Stimulated activated effector memory CD8-positive, alpha-beta T cell treated with anti-CD3 and anti-CD28 coated beads, Interleukin-12 subunit alpha, Interleukin-12 subunit beta, amount 100 ng/mL, for 72 hours (primary cell): ENCODE measurements around the gene SIX2.
A peak's percentile ranks its signal among the peaks of the same experiment; 100 is the strongest.

Experiments
- ATAC-seq: fragments of 150-1000 bp; cut with Tn5 transposase; 2 replicates; pipeline ENCODE4 v1.10.0; 2021
- DNase-seq, 2 donors: peaks; one replicate each; pipeline ENCODE4 v3.0.0; 2021 to 2022; ENCODE audit warnings: low spot score in 2 of 2
- H3K27ac Mint-ChIP-seq: one replicate; pipeline ENCODE4 v1.8.0; 2022; ENCODE audit warnings: mild to moderate bottlenecking, mixed read lengths
- H3K36me3 Mint-ChIP-seq: one replicate; pipeline ENCODE4 v1.8.0; 2022; ENCODE audit warnings: mild to moderate bottlenecking, mixed read lengths
- H3K4me1 Mint-ChIP-seq: one replicate; pipeline ENCODE4 v1.8.0; 2022; ENCODE audit warnings: mixed read lengths
- H3K4me3 Mint-ChIP-seq: one replicate; pipeline ENCODE4 v1.8.0; 2022; ENCODE audit warnings: mild to moderate bottlenecking, mixed read lengths
- H3K9me3 Mint-ChIP-seq: one replicate; pipeline ENCODE4 v1.8.0; 2022; ENCODE audit warnings: mixed read lengths

Gene SIX2

GRCh38 chr2:45030553-45030952 is 21.3 kb upstream of the SIX2 start:
- Mint-ChIP-seq H3K9me3 (no peaks in the 10 kb centered on the region), H3K4me1 (no peaks in the 10 kb centered on the region), H3K4me3 (no peak overlapping the region), H3K36me3 (no peaks in the 10 kb centered on the region), H3K27ac (no peak overlapping the region)
- ATAC-seq: no peak
- DNase-seq: no peak

- Mint-ChIP-seq H3K9me3 (no peaks in the 10 kb centered on the region), H3K27ac (no peak overlapping the region), H3K36me3 (no peaks in the 10 kb centered on the region), H3K4me1 (no peaks in the 10 kb centered on the region), H3K4me3 (no peak overlapping the region)
- no peak for DNase-seq
- no peak for ATAC-seq
These were observed 20.0 kb upstream of the SIX2 start for GRCh38 chr2:45029215-45029614.

- Mint-ChIP-seq H3K27ac (peak overlapping the region; percentile 26), H3K36me3 (no peaks in the 10 kb centered on the region), H3K9me3 (no peaks in the 10 kb centered on the region), H3K4me1 (no peaks in the 10 kb centered on the region), H3K4me3 (no peak overlapping the region)
- DNase-seq (no peak), ATAC-seq (no peak)
These were observed 19.0 kb upstream of the SIX2 start for GRCh38 chr2:45028276-45028675.

GRCh38 chr2:45026924-45027450 is 17.7 kb upstream of the SIX2 start:
- no peak for ATAC-seq
- H3K9me3 Mint-ChIP-seq: no peaks in the 10 kb centered on the region
- no peak overlapping the region for H3K27ac Mint-ChIP-seq
- H3K36me3 Mint-ChIP-seq: no peaks in the 10 kb centered on the region
- H3K4me3 Mint-ChIP-seq: no peak overlapping the region
- DNase-seq: no peak
- no peaks in the 10 kb centered on the region for H3K4me1 Mint-ChIP-seq

- no peaks in the 10 kb centered on the region for H3K4me1 Mint-ChIP-seq
- ATAC-seq (no peak), DNase-seq (no peak)
- no peak overlapping the region for H3K27ac Mint-ChIP-seq
- no peak overlapping the region for H3K4me3 Mint-ChIP-seq
- no peaks in the 10 kb centered on the region for H3K9me3 Mint-ChIP-seq
- H3K36me3 Mint-ChIP-seq: no peaks in the 10 kb centered on the region
These were observed 15.5 kb upstream of the SIX2 start for GRCh38 chr2:45024600-45025291.

- DNase-seq: no peak
- Mint-ChIP-seq H3K9me3 (no peaks in the 10 kb centered on the region), H3K4me3 (no peak overlapping the region), H3K27ac (no peak overlapping the region), H3K36me3 (no peaks in the 10 kb centered on the region), H3K4me1 (no peaks in the 10 kb centered on the region)
- no peak for ATAC-seq
These were observed 14.8 kb upstream of the SIX2 start for GRCh38 chr2:45024097-45024496.

GRCh38 chr2:45020439-45020838 is 11.2 kb upstream of the SIX2 start:
- Mint-ChIP-seq H3K36me3 (no peaks in the 10 kb centered on the region), H3K4me3 (no peak overlapping the region), H3K27ac (no peak overlapping the region), H3K4me1 (no peaks in the 10 kb centered on the region), H3K9me3 (no peaks in the 10 kb centered on the region)
- DNase-seq: no peak
- no peak for ATAC-seq

GRCh38 chr2:45018023-45018422 is 8.8 kb upstream of the SIX2 start:
- Mint-ChIP-seq H3K4me1 (peaks cover 7% of the 10 kb centered on the region), H3K9me3 (no peaks in the 10 kb centered on the region)

GRCh38 chr2:45014831-45015230 is 5.6 kb upstream of the SIX2 start:
- H3K4me3 Mint-ChIP-seq: peak overlapping the region; percentile 22

More at GRCh38 chr2:45018023-45018422, 8.8 kb upstream of the SIX2 start:
- DNase-seq (no peak), ATAC-seq (no peak)
- Mint-ChIP-seq H3K4me3 (no peak overlapping the region), H3K36me3 (no peaks in the 10 kb centered on the region), H3K27ac (no peak overlapping the region)

GRCh38 chr2:45014016-45014702 is 4.9 kb upstream of the SIX2 start:
- Mint-ChIP-seq H3K9me3 (no peaks in the 10 kb centered on the region), H3K36me3 (no peaks in the 10 kb centered on the region), H3K4me3 (peak overlapping the region; percentile 22), H3K27ac (no peak overlapping the region), H3K4me1 (peaks cover 12% of the 10 kb centered on the region)
- DNase-seq (no peak), ATAC-seq (peak; percentile 43)

More at GRCh38 chr2:45014831-45015230, 5.6 kb upstream of the SIX2 start:
- DNase-seq (no peak), ATAC-seq (no peak)
- Mint-ChIP-seq H3K27ac (no peak overlapping the region), H3K4me1 (peaks cover 12% of the 10 kb centered on the region), H3K36me3 (no peaks in the 10 kb centered on the region), H3K9me3 (no peaks in the 10 kb centered on the region)

GRCh38 chr2:45013229-45014015 is 4.2 kb upstream of the SIX2 start:
- Mint-ChIP-seq H3K4me3 (peak overlapping the region; percentile 30), H3K36me3 (no peaks in the 10 kb centered on the region), H3K27ac (no peak overlapping the region), H3K4me1 (peaks cover 12% of the 10 kb centered on the region), H3K9me3 (no peaks in the 10 kb centered on the region)
- DNase-seq (no peak), ATAC-seq (no peak)

- Mint-ChIP-seq H3K9me3 (no peaks in the 10 kb centered on the region), H3K36me3 (no peaks in the 10 kb centered on the region), H3K4me1 (peaks cover 12% of the 10 kb centered on the region), H3K27ac (no peak overlapping the region), H3K4me3 (peak overlapping the region; percentile 30)
- DNase-seq (no peak), ATAC-seq (no peak)
These were observed 3.5 kb upstream of the SIX2 start for GRCh38 chr2:45012733-45013132.

- H3K9me3 Mint-ChIP-seq: no peaks in the 10 kb centered on the region
- ATAC-seq: no peak
- H3K27ac Mint-ChIP-seq: no peak overlapping the region
- DNase-seq: no peak
- H3K36me3 Mint-ChIP-seq: no peaks in the 10 kb centered on the region
- H3K4me3 Mint-ChIP-seq: no peak overlapping the region
- H3K4me1 Mint-ChIP-seq: peaks cover 12% of the 10 kb centered on the region
These were observed 2.7 kb upstream of the SIX2 start for GRCh38 chr2:45011621-45012602.

GRCh38 chr2:45011121-45011520 is 1.9 kb upstream of the SIX2 start:
- ATAC-seq: no peak
- DNase-seq: no peak
- H3K4me1 Mint-ChIP-seq: peaks cover 19% of the 10 kb centered on the region
- H3K4me3 Mint-ChIP-seq: peak overlapping the region; percentile 64
- no peaks in the 10 kb centered on the region for H3K36me3 Mint-ChIP-seq
- H3K9me3 Mint-ChIP-seq: no peaks in the 10 kb centered on the region
- no peak overlapping the region for H3K27ac Mint-ChIP-seq

GRCh38 chr2:45010702-45011012 is 1.4 kb upstream of the SIX2 start:
- H3K4me1 Mint-ChIP-seq: peaks cover 19% of the 10 kb centered on the region

More at GRCh38 chr2:45010702-45011012, 1.4 kb upstream of the SIX2 start:
- peak overlapping the region; percentile 64 for H3K4me3 Mint-ChIP-seq
- no peak for ATAC-seq
- no peaks in the 10 kb centered on the region for H3K9me3 Mint-ChIP-seq
- H3K27ac Mint-ChIP-seq: no peak overlapping the region
- no peak for DNase-seq
- H3K36me3 Mint-ChIP-seq: no peaks in the 10 kb centered on the region
